Activated CD8-positive, alpha-beta memory T cell treated with anti-CD3 and anti-CD28 coated beads, Interleukin-2, amount 50 U/mL, for 1 hour (primary cell): Measurements from ENCODE around the gene CACNA2D3.

Experiments
- DNase-seq: peaks from one replicate; pipeline ENCODE4 v3.0.0-alpha.2; 2020; ENCODE audit errors: extremely low read depth

Gene CACNA2D3

DNA sequence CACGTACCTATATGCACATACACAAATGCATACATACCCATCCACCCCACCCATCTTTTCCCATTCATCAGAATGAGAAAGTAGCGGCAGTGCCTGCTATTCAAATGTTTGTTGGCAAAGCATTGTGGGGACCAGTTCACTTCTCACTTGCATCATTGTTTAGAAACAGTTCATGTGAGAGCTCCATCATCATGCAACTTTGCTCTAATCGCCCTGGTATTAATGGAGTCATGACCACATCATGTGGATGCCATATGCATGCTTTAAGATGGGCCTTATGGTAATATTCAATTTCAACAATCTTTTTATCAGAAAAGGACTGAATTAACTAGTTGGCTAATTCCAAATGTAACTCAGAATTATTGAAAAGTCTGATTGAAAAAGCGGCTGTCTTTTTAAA, 725.0 kb downstream of the CACNA2D3 start:
- no peak for DNase-seq

DNA sequence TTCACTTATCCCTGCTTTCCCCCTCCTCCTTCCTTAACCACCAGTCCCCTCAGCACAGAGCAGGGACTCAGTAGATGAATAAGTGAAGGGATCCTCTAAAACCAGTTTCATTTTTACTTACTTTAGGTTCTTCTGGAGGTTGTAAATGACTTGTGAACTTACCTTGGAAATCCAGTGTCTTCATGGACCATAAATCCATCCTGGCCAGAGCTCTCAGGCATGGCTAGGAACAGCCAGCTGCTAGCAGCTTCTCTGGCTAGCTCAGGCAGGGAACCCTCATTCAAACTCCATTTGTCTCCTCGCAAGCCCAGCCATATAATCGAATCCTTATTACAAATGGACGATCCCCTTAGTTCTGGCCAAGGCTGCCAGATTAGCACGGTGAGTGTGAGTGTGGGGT, 727.0 kb downstream of the CACNA2D3 start:
- no peak for DNase-seq

DNA sequence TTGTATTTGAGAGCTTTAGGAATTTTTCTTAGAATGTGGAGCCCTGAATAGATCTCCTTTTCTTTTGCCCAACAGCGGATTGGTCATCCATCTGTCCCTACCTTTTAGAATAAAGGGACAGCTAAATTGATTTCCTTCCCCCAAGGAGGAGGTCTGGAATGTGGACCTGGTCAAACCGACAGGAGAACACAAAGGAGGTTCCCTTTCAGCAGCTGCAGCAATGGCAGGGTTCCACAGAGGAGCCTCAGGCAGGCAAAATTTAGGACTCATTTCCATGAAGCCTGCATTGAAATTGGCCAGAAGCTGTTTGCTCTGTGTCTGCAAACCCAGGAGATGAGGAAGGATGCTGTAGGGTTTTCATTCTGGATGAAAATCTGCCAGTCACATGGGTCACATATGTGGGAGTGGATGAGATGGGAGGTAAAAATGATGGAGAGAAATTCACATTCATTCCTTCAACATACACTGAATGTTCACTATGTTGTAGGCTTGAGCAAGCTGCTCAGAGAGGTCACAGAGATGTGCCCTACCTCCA, 728.2 kb downstream of the CACNA2D3 start:
- DNase-seq, result no peak

DNA sequence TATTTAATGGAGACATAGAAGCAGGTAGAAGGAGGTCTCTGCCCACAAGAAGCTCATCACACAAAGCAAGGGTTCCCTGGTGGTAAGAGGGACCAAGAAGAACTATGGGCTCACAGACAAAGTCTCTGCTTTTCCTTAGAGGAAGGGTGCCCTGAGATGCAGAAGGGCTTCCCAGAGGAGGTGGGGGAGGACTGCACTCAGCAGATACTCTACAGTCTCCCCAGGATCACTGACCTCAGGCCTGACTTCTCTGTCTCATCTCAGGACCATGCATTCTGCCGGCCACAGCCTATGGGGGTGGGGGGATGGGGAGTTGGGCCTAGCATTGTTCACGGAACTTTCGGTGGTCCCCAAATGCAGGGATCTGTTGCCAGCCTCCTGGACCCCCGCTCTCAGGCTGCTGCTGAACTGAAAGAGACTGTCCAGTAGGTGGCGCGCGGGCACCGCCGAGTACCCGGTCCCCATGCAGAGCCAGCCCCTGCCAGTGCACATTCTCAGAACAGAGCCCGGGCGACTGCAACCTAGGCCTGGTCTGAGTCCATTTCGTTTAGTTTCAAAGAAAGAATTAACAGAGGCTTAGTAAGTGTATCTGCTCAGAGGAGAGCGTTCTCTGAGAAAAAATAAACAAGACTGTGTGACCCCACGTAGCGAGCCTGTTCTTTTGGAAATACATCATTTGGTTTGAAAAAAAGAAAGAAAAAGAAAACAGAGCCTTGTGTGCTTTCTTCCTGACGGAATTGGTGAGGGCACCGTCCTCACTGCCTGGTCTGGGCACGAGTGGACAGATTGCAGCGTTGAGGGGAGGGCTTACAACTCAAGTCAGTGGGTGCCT, 731.4 kb downstream of the CACNA2D3 start:
- DNase-seq, result peak; percentile 1

DNA sequence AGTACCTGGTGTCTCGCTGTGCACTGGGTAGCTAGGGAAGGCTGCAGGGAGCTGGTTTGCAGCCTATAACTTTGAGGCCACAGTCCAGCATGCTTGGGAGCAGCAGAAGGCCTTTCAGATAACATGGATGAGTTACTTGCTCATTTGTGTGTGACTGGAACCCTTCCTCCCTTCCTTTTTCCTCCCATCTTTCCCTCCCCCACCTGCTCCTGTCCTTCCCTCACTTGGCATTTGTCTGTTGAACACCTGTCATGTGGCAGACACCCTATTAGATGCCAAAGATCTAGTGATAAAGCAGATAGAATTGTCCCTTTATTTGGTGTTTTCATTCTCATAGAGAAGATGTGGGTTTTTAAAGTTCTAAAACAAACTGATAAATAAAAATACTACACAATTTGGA, 733.9 kb downstream of the CACNA2D3 start:
- DNase-seq, result no peak

DNA sequence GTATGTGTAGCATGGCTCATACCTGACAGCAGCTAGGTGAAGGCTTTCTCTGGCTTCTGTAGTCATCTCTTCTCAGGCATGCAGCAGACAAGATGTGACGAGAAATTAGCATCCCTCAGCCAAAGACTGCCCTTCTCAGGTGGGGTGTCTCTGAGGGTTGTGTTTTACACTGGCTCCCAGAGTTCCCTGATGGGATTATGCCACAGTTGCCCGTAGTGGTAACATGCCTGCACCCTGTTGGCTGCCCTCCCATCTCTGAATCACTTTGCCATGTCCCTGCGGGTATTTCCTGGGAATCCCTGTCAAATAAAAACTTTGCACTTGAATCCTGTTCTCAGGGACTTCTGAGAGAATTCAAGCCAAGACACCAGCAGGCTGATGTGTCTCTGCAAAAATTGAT, 735.0 kb downstream of the CACNA2D3 start:
- no peak for DNase-seq

DNA sequence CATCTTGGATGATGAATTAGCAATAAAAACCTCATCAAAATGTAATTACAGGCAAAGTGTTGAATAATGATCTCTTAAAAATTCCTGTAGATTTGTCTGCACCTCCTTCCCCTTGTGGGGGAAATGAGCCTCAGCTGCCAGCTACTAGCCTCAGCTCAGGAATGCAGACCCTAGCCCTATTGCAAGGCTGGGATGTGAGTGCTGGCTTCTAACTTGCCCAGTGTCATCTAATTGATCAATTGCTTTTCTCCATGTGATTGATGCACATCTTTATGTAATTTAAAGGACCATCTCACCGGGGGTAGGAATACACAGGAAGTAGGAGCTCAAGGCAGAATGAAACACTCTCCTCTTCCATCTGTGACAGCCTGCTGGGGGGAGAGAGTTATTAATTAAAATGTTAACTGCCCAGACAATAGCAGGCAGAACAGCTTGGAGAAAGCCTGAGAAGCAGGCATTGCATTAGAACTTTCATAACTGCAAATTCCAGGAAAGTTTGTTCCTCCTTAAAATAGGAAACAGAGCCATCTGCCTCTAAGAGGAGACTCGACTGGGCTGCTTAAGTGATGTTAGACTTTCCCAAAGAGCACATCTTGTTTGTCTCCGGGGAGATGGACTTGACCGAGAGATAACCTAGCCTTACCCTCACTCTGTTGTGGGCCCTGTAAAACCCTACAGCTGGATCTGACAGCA, 735.9 kb downstream of the CACNA2D3 start:
- no peak for DNase-seq

DNA sequence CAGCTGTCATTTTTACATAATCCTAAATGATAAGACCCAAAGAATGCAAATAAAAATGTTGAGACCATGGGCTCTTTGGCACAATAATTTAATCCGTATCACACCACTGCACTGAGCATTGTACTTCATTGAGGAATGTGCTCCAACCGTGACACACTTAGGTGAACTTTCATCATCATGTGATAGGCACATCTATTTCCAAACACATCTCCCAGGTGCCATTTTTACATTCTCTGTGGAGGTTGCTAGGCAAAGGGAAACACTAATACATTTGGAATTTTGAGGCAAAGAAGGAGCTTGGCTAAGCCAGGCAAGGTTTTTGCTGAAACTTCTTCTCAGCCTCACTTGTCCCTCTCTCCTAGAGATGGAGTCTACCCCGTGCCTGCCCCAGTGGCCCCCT, 736.8 kb downstream of the CACNA2D3 start:
- DNase-seq, result no peak

DNA sequence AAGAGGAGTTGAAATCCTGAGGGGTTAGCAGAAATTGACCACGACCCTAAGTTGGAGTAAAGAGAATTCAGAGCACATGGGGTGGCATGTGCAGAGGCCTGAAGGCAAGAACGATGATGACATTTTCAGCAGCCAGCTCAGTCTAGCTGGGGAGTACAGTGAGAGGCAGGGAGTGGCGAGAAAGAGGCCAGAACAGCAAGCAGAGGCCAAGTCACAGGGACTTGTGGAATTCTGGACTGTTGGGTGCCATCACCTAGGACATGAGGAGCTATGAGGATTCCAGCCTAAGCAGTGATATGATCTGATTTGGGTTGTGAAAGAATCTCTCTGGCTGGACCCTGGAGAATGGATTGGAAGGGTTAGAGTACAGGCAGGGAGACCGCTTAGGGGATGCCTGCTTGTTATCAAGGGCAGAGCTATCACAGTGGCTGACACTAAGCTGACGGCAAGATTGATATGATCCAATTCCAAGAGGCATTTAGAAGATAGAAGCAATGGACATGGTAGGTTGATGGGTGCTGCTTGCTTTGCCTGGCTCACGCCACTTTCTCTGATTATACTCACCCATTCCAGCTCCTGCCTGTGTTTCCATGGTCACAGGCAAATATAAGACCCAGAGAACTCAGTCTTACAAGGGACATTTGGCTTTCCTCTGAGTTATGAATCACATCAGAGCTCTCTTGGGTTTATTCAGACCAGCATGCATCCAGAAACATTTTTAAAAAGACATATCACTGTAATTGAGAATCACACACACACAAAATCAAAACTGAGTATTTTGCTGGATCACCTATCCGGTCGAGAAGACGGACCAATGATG, 739.1 kb downstream of the CACNA2D3 start:
- no peak for DNase-seq

DNA sequence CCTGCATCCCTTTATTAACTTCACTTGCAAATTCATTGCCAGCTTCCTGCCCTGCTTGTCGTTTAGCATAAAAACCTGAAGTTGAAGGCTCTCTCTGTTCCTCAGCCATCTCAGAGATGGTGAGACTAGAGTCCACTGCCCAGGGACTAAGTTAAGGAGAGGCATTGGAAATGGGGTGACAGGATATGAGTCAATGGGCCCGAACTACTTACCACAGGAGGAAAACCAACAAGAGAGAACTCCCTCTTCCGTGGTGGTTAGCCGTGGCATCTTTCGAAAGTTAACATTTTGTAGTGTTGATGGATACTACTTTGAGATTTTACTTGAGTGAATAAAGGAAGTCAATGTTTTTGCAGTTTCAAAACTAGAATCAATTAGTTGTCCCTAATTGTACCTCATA, 740.2 kb downstream of the CACNA2D3 start:
- no peak for DNase-seq

DNA sequence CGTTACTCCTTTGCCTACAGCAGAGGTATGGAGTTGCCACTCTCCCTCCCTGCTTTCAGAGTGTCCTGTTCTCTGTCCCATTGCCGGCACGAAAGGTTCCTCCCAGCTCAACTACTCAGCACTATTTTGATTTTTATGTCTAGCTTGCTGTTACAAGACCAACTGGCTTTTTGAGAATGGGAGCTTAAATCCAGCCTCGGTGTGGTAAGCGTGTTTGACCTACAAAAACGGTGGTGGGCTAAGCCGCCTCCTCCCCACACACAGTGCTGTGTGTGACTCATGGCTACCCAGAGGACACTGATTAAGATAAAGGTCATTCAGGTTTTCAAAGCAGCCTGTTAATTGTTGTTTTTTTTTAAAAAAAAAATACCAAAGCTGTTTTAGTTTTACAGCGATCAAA, 741.0 kb downstream of the CACNA2D3 start:
- no peak for DNase-seq

DNA sequence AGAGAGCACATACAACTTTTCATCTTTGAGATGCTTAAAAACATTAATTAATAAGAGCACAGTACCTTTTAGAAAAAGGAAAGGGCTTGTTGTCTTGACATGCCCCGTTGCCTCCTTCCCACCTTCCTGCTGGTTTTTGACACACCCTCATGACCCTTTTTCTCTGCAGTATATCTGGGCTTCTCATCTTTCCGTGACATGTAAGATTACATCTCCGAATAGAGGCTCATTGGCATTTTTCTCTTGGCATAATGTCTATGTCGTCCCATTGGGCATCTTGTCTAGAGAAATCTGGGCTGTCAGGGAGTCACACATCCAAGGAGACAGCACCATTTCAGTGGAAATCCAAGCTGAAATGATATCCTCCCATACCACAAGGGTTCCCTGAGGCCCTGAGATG, 741.4 kb downstream of the CACNA2D3 start:
- DNase-seq, result no peak

DNA sequence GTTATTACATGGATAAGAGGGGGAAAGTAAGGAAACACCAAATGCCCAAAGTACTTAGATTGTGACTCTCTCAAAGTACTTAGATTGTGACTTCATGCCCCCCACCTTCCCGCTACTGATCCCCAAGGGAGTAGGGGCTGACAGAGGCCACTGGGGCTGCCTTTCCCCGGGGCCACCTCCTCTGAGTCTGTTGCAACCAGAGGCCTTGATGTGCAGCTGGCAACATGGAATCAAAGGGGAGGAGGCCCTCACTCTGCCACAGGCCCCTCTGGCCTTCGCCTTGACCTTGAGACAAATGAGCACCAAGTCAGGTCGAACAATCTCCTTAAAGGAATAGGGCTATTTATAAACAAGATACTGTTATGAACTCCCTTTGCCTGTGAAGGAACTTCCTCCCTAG, 743.0 kb downstream of the CACNA2D3 start:
- DNase-seq, result no peak

DNA sequence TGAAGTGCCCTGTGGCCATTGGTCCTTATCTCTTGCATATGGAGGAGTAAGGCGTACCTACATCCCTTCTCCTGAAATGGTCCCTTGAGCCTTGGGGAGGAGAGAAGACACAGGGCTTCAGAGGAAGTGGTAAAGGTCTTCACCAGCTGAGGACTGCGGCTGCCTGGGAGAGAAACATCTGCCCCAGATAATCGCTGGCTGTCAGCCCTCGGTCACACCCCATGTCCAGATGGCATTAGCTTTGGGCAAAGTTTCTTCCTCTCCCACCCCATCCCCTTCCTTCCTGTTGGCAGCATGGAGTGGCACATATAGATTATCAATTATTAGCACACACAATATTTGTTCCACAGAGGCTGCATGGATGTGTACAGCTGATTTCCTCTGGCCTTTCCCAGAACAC, 743.9 kb downstream of the CACNA2D3 start:
- DNase-seq, result no peak

DNA sequence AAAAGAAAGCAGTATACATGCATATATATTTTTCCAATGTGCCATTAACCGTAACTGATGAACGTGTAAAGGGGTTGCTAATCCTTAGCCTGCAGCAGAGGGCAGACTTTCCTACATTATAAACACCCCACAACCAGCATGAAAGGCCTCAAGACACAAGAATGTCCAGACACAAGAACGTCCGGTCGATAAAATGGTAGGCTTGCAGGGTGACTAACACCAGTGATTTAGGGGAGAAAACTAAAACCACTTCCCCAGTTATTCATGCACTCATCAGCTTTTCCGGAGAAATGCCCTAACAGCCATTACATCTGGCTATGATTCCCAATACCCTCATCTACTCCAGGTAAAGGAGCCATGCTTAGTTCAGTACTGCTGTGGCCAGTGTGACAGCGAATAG, 748.1 kb downstream of the CACNA2D3 start:
- DNase-seq, result no peak

DNA sequence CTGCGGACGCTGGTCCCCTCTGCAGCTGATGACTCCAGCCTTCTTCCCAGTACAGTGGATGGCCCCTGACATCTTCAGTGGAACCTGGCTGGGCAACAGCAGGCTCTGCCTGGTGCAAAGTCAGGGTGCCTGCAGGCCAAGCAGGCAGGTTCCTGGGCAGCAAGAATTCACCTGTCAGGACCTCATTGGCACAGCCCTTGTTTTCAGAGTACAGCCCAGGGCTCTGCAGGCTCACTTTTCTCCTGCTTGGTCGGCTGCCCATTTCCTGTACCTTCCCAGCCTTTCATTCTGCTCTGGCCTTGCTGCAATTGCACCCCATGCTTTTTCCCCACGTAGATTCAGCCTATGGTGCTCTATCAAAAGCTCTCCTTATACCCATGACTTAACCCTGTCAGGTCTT, 749.5 kb downstream of the CACNA2D3 start:
- no peak for DNase-seq

DNA sequence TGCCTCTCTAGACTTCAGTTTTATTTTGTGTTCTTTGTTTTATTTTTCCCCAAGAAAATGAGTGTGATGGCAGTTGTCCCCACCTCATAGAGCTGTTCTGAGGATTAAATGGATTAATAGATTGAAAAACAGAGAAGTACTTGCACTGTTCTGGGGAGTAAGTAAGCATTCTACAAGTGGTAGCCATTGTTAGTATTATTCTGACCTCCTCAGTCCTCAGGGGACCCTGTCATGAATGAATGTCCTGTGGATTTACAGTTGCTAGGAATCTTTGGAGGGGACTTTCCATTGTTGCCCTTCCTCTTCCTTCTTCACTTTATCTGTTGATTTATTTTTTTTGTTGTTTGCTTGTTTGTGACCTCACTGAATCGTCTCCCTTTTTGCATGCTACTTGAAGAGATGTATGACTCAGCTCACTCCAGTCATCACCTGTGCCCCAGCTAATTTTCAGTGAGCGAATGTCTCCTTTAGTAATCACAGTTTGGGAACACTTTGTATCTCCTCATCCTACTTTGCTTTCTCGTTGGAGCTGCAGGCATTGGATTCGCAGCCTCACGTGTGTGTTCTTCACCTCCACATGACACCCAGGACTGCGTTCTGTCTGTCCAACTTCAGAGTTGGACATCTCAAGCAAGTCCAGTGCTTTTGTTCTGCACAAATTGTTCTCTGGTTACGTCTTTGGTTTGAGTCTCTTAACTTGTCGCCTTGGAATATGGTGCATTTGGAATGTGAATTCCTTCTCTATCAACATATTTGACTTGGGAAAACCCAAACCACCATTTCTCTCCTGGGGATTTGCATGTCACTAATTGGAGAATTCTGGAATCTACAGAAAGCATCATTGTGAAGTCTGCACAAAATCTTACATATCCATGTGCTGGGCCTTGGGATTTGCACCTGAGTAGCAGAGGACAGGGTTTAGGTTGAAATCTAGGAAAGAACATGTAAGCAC, 751.0 kb downstream of the CACNA2D3 start:
- no peak for DNase-seq

DNA sequence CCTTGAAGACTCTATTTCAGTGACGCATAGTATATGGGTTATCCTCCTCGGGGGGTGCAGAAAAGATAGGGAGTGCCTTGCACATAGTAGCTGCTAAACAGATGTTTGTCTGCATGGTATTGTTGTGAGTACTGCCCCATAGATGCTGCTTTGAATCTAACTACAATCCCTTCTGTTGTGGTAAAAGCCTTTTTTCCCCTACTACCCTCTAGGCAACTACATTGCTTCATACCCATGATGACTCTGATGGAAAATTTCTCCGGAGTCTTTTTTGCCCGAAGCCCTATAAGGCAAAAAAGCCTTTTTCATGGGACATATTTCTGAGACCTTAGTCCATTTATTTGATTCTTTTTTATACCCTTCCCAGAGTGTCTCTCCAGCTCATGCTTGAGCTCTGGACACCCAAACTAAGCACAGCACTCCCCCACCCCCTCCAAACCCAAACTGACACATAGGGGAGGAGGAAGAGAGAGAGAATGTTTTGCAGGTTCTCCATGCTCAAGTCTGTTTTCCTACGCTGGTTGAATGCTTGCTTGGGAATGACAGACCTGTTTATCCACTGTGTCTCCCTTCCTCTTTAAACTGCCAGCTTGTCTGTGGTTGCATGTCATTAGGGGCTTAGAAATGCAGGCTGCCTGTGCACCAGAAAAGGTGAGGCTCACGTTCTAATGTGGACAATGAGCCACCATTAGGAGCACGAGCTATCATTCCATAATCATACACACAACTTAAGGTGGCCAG, 752.6 kb downstream of the CACNA2D3 start:
- no peak for DNase-seq

DNA sequence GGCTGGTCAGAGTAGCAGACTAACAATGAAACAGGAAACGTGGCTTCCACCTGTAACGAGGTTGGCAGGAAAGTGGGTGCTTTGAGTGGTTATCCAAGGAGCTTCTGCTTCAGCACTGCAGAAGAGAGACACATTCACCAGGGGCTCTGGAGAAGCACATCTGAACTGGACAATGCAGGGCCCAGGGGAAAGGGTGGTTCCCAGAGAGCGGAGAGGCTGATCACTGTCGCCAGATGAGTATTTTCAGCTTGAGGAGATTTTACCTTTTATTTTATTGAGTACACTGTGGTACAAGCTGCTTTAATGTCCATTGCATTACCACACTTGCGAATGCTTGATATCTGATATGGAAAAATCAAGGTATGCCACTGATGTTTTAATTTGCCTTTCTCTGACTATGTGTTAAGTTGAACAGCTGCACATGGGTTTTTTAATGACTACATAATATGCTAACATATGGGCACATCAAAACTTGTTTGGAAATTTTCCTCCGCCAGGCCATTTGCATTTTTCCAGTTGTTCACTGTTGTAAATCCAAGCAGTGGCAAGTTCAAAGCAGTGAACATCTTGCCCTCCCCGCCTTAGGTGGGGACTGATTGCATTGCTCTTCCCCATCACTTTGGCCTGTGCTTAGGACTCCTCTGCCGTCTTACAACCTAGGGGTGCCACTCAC, 753.4 kb downstream of the CACNA2D3 start:
- no peak for DNase-seq

DNA sequence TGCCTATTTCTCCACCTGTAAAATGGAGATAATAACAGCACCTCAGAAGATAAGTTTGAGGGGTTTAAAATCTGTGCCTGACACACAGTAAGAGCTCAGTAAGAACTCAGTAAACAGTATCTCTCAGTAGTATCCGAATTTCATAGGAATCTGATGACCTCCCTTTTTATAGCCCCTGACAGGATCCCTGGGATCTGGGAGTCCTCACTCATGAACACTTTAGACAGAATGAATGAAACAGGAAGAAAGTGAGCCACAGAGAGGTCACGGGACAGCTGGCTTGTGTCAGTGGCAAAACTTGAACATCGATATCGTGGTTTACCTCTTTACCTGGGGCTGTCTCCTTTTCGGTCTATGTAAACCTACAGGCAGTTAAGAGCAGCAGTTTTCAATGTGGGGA, 754.3 kb downstream of the CACNA2D3 start:
- DNase-seq, result no peak
